ENCODE results near the gene CDK5RAP2.

DNA sequence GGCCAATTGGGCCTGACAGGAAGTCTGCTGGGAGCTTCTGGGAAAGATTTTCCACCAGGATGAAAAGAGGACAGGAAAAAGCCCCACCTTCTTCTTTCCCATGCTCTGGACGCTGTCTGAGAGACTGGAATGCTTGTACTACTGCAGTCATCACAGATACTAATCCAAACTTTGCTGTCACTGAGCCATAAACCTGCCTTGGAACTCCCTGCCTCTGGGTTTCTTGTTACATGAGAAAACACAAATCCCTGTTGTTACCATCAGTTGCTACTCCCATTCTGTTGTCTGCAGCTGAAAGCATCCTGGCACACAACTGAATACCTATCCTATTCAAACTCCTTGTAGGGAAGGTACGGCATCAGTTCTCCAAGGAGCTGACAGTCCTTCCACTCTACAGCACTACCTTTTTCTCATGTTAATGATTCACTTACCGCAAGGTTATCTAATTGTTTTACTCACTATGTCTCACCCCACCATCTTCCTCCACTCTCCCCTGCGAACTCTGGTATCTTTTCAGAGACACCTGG lies 167.5 kb downstream of the CDK5RAP2 start:
- TF ChIP-seq ZFP36 (IDR thresholded peaks at IDR 0.05; ENCODE audit: low read depth, low read length, partially characterized antibody) (no peak), ZNF57 (CRISPR knock-in tag; IDR thresholded peaks at IDR 0.05) (no peak), HDGF (IDR thresholded peaks at IDR 0.05) (no peak), SMAD3 (CRISPR knock-in tag; conservative IDR thresholded peaks at IDR 0.05) (no peak), POLR2G (IDR thresholded peaks at IDR 0.05; ENCODE audit: low read depth, low read length) (no peak), XRCC5 (IDR thresholded peaks at IDR 0.05; ENCODE audit: low read depth, low read length) (no peak), CHD2 (IDR thresholded peaks at IDR 0.05; ENCODE audit: low read depth, low read length) (no peak)
- TF ChIP-seq, protein P1, sequence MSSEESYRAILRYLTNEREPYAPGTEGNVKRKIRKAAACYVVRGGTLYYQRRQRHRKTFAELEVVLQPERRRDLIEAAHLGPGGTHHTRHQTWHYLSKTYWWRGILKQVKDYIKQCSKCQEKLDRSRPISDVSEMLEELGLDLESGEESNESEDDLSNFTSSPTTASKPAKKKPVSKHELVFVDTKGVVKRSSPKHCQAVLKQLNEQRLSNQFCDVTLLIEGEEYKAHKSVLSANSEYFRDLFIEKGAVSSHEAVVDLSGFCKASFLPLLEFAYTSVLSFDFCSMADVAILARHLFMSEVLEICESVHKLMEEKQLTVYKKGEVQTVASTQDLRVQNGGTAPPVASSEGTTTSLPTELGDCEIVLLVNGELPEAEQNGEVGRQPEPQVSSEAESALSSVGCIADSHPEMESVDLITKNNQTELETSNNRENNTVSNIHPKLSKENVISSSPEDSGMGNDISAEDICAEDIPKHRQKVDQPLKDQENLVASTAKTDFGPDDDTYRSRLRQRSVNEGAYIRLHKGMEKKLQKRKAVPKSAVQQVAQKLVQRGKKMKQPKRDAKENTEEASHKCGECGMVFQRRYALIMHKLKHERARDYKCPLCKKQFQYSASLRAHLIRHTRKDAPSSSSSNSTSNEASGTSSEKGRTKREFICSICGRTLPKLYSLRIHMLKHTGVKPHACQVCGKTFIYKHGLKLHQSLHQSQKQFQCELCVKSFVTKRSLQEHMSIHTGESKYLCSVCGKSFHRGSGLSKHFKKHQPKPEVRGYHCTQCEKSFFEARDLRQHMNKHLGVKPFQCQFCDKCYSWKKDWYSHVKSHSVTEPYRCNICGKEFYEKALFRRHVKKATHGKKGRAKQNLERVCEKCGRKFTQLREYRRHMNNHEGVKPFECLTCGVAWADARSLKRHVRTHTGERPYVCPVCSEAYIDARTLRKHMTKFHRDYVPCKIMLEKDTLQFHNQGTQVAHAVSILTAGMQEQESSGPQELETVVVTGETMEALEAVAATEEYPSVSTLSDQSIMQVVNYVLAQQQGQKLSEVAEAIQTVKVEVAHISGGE (CRISPR knock-in tag; IDR thresholded peaks at IDR 0.05), result no peak
- TF ChIP-seq, protein P2, sequence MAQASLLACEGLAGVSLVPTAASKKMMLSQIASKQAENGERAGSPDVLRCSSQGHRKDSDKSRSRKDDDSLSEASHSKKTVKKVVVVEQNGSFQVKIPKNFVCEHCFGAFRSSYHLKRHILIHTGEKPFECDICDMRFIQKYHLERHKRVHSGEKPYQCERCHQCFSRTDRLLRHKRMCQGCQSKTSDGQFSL (CRISPR knock-in tag; IDR thresholded peaks at IDR 0.05), result no peak
- TF ChIP-seq, protein P2 (tag; IDR thresholded peaks at IDR 0.05), result no peak

Measured in K562 (cell line).